HT-29 (cell line): ENCODE results near the gene SAFB. TPM values are rescaled to one million over a fixed set of nuclear protein-coding genes. Genes with fewer than 3 reads are reported as not detected.

ENCODE experiments used
- DNase-seq: peaks from one replicate; pipeline ENCODE4 v3.0.0-alpha.2; 2015; ENCODE audit warnings: low spot score
- total RNA-seq: library from RNA; depleted of rRNA; stranded (reverse); fragments of >200 nt; shearing (Covaris generic); gene quantifications from 2 replicates; pipeline ENCODE4 v1.2.3, GENCODE V29; 2014; rRNA removed

SAFB gene
- total RNA-seq, result 59.2 and 84.1 TPM in 2 replicates

- peak; percentile 98 for DNase-seq
Observed at GRCh38 chr19:5622465-5623396, at the start of gene SAFB, which contains the start of gene SAFB2. Gene SAFB, plus strand, starts transcription at chr19:5623083. Its CDS starts 123 bp downstream, at chr19:5623206. Gene SAFB2, minus strand, starts transcription at chr19:5622776. Its CDS starts 61 bp downstream, at chr19:5622715.

DNA sequence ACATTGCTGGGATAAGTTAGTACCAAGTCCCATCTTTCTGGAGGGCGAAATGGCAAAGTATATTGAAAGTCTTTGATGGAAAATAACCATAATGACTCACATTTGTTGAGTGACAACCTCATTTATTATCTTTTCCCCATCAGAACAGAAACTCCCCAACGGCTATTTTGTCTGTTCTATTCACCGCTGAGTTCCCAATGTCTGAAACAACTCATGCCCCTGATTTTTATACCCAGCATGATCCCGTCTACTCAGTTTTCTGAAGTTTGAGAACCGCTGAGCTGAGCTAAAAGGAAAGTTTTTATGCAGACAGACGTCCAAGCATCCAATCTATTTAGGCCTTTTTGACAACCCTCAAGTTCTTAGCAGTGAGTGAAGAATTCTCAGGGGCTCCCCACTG, 47.3 kb upstream of the SAFB start:
- no peak for DNase-seq

DNA sequence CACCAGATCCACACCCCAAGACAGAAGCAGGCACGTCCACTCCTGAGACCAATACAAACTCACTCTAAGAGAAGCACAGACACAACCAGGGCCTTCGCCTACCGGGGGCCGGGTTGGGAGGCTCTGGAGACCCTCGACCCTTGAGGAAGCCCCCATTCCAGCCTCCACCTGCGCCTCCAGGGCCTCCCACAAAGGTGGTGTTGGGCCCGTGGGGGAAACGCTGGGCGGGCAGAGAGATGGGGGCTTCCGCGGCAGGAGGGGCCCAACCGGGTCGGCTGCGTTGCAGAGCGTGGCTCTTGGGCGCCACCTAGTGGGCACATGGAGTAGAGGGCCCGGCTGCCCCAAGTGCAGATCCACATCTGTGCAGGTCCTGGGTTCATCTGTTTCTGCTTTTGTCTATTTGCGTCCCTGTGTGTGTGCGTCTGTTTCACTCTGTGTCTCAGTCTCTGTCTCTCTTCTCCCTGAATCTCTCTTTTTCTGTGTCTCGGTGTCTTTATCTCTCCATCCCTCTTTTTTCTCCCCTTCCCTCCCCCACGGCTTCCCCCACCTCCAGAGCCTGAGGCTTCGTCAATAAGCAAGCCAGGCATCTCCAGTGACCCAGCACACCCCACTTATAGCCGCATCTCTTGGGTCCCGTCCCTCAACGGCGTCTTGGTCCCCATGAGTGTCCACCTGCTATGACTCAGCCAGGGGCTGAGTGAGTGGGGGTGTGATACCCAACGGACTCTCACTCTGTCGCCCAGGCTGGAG, 44.6 kb upstream of the SAFB start:
- peak; percentile 48 for DNase-seq

GRCh38 chr19:5579286-5579685, 43.6 kb upstream of the SAFB start:
- DNase-seq, result no peak

DNA sequence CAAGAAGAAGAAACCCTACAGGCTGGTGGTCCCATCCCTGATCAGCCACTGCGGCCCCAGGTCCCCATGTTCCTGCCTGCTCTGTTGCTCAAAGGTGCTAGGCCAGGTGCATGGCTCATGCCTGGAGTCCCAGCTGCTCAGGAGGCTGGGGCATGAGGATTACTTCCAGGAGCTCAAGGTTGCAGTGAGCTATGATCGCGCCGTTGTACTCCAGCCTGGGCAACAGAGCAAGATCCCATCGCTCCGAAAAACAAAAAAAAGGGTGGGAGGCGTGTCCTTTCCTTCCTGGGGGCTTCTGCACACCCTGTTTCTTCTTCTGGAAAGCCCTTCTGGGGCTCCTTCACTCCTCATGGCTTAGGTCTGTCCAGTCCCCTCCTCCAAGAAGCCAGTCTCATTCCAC, 43.2 kb upstream of the SAFB start:
- no peak for DNase-seq

- no peak for DNase-seq
Observed at GRCh38 chr19:5580161-5580571, 42.7 kb upstream of the SAFB start.

DNA sequence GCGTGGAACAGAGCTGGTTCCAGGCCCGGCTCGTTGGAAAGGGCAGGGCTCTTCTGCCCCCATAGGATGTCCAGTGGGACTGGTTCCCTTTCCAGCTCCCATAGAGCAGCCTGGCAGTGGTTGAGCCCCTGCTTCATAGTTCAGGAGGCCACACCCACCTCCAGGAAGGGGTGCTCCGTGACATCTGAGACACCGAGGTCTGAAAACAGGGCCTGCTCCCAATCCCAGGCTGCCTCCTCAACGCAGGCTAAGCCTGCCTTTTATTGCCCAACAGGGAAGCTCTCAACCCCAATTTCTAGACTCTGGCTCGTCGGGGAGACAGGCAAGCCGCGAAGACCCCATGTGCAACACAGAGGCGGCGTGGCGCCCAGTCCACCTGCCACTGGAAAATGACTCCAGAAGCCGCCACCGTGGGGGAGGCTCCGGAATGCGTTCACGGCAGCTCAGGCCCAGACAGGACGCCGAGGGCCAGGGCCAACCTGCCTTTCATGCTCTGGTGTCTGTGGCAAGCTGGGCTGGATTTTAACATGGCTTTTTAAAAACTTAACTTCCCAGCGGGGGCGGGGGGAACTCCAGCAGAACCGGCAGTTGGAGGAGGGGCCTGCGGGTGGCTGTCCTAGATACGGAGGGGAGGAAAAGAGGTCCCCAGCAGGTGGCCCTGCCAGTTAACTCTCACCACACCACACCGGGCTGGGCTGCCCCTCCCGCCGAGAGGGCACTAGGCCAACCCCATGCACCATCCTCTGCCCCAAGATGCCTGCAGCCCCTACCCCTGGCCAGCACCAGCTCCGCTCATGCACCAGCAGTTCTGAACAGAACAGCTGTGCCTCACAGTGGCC, 37.2 kb upstream of the SAFB start:
- no peak for DNase-seq

GRCh38 chr19:5586300-5587070, 36.4 kb upstream of the SAFB start:
- DNase-seq, result no peak

DNA sequence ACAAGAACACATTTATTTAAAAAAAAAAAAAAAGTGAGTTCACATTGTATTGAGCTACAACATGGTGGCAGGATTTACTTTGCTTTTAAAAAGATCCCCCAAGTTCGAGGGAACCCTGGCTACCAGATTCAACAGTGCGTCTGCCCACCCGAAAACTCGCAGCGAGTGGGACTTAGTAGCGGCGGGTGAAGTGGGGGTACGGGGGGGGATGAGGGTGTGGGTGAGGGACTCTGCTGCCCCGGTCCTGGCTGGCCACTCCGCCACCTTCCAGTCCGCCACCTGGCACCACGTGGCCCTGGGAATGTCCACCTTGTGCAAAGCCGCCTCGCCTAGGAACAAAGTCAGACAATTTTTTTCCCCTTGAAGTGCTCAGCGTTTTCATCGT, 35.8 kb upstream of the SAFB start:
- DNase-seq, result no peak

DNA sequence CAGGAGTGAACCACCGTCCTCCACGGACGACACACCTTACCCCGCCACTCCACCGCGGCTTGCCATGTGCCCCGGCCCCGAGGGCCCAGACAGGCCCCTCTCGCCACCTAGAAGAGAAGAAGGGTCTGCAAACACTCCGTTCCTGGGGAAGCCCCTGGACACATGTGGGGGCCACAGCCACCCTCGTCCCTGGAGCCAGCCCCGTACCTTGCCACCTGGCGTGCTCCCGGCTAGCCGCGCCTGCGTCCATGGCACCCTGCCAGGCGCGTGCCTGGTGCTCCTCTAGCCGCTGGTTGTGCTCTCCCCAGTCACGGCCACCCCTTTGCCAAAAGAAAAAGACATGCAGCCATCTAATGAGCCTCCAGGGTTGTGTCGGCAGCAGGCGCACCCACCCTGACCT, 35.2 kb upstream of the SAFB start:
- DNase-seq, result no peak

- DNase-seq, result no peak
Observed at GRCh38 chr19:5588441-5588840, 34.4 kb upstream of the SAFB start.

DNA sequence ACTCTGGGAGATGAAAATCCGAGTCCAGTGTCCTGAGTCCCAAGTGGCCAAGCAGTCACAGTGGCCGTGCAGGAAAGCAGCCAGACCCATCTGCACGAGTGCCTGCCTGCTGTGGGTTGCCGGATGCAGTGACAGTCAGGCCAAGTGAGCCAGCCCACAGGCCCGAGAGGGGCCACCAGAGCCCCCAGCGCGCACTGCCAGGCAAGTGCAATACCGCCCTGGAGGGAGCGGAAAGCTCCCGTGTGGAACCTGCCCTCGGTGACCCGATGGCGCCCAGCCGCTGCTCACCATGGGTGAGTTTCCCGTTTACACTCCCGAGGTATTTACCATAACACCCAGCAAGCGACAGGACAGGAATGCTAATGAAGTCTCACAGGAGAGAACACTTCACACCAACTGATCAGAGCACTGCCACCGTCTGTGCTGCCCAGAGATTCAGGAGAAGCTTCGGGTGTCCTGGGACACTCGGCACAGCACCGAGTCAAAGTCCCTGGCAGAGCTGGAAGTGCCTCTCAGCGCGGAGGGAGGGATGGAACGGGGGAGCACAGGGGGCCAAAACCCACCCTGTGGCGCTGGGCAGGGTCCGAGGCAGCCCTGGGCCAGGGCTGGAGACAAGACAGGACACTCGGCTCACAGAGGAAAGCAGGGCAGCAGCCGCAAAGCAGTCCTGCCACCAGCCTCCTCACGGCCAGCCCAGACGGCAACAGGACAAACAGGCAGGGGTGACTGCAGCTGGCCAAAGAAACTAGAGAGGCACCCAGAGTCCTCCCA, 33.8 kb upstream of the SAFB start:
- no peak for DNase-seq

DNA sequence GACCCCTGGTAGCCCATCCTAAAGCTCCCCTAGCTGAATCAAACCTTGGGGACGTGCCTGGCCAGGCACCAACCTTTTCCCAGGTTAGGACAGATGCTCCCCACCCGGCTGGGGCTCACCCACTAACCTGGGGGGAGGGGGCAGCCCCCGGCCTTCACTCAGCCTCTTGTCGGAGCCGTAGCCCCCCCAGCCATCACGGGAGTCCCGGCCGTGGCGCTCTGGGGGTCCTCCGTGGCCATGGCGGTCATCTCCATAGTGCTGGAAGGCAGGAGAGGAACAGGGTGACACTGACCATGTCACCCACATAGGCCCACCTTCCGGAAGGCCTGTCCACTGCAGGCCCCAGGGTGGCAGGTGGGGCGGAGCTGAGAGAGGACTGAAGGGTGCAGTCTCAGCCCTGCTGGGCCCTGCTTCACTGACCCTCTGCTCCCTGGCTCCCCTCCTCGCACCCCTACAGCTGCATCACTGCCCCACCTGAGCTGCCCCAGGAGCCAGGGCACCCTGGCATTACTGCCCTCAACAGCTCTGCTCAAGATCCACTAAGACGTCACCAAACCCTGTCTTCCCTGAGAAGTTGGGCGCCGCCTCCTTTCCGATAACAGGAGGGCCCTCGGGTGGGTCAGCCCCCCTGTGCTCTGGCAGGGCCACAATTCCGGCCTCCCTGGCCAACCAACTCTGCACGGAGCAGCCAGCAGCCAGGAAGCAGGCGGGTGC, 32.6 kb upstream of the SAFB start:
- no peak for DNase-seq

- DNase-seq, result no peak
Observed at GRCh38 chr19:5590865-5591154, 32.1 kb upstream of the SAFB start.

DNA sequence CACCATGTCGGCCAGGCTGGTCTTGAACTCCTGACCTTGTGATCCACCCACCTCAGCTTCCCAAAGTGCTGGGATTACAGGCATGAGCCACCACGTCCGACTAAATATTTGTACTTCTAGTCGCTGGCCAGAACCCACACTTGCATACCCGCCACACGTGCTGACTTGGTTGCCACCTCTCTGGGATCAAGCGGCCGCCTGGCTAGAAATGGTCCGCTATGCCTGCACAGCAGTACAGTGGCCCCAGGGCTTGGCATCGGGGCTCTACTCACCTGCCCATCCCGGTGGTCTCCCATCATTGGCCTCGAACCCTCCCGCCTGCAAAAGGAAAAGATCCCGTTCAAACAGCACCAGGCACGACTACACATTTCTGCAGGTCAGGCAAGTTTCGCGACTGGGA, 31.4 kb upstream of the SAFB start:
- no peak for DNase-seq

GRCh38 chr19:5592531-5593342, 30.1 kb upstream of the SAFB start:
- no peak for DNase-seq

- DNase-seq, result no peak
Observed at GRCh38 chr19:5593343-5594255, 29.3 kb upstream of the SAFB start.

DNA sequence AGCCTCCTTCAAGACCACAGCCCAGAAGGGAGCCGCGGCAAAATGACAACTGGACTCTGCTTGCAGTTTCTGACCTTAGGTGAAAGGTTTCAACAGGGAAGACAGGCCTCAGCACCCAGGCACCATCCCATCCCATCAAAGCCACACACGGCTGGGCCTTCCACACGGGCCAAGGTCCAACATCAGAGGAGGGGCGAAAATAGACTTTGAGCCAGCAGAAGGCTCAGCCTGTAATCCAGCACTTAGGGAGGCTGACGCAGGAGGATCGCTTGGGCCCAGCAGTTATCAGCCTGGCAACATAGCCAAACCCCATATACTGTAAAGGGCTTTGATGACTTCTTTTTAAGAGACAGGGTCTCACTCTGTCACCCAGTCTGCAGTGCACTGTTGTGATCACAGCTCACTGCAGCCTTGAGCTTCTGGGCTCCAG, 28.3 kb upstream of the SAFB start:
- no peak for DNase-seq
